HUDEP-2 (cell line): ENCODE measurements around the gene SFMBT2.

Experiments
- DNase-seq, 76 experiments: peaks; one replicate each; lab custom pipeline; 2025; ENCODE audit not compliant: unreplicated experiment in 76 of 76; lab: John Stamatoyannopoulos, UW

SFMBT2 gene

DNA sequence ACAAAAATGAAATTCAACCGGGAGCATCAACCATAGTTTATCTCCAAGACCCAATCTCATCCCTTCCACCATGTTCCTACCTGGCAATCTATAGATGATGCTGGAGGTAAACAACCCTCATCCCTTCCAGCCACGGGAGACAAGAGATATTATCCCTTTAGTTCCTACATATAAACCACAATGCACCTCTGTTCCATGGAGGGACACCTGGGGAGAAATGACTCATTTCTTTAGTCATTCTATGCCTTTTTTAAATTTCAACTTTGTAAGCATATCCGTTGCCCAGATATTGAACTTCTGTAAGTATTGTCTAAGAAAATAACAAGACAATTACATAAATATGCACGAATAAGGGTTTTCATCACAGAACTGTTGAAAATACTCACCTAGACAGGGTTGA lies 15.5 kb upstream of the SFMBT2 start:
- DNase-seq: no peak

DNA sequence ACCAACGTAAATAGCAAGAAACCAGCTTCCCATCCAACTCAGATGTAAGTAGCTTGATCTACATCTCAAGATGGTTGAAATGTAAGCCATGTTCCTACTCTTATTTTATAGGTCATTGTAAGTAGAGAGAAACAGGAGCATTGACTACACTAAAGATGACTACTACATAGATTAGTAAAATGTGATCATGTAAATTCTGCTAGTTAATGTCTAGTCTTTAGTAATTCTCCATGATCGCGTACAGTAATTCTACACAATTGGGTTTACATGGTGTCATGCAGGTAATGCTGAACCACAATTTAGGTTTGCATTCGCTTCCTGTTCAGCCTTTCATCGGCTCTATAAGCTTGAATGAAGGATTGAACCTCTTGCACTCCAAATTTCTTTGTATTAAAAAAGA lies 14.9 kb upstream of the SFMBT2 start:
- no peak for DNase-seq

DNA sequence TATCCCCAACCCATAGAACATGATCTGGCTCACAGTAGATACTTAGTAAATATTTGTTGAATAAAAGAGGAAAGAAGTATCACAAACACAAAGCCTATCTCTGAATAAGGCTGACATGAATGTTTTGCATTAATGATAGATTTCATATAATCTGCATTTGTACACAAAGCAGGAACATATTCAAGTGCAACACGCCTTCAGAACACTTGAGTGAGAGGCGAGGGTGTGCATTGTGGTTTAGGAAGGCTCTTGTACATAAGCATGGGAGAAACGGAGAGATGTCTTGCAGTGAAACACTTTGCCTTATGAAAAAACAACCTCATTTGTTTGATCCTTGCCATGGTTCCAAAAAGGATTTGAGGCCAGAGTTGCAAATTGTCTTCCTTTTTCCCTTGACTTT lies 14.1 kb upstream of the SFMBT2 start:
- no peak for DNase-seq

DNA sequence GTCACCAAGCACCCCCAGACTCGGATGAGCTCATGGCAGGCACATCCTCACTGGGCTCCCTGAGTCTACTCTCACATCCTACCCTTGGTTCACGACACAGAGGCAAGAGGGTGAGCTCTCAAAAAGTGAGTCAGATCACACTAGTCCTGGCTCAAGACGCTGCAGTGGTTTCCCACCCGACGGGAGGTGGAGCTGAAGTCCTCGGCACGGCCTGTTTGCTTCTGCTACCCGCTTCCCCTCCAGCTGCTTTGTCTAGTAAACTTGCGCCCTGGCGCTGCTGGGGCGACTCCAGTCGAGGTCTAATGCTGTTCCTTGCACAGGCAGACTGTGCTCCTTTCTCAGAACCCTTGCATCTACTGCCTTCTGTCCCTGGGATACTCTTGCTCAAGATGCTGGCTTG lies 13.5 kb upstream of the SFMBT2 start:
- no peak for DNase-seq

DNA sequence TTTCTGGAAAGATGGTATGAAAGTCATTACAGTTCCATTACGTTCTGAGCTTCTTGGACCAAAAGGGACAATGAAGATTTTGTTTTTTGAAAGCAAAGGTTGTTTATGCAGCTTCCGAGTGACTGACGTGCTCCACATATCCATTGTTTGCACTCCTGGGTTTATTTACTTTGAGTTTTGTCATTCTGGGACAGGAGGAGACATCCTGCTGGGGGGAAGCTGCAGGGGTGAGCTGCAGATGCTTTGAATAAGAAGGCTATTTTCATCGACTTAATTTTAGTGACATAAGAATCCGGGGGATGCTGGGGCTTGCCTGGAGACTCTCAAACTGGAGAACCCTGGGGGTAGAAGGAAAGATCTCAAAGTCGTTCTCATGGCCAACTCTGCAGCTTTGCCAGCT lies 12.7 kb upstream of the SFMBT2 start:
- no peak for DNase-seq

DNA sequence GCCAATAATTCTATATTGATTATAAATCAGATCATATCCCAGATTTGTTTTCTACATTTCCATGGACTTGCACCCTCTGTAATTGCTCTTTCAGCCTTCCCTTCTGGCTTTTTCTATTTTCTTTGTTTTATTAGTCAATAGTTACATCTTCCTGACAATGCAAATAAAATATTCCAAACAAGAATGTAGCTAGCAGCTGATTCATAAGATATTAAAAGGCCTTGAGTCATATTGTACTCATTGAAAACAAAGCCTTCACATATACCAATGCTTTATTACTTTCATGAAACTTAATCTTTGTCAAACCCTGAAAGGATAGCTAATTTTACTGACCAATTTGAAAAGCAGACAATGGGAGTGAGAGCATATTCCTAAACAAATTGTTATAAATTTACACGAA lies 10.7 kb upstream of the SFMBT2 start:
- no peak for DNase-seq

DNA sequence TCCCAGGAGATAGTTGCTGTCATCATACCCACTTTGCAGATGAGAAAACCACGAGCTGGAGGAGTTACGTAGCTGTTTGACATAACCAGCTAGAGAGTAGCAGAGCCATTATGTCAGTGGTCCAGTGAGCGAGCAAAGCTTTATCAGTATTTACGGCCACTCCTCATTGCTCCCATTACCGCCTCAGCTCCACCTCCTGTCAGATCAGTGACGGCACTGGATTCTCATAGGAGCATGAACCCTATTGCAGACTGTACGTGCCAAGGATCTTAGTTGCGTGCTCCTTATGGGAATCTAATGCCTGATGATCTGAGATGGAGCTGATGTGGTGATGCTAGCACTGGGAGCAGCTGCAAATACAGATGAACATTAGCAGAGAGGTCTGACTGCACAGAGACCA lies 9.2 kb upstream of the SFMBT2 start:
- no peak for DNase-seq

DNA sequence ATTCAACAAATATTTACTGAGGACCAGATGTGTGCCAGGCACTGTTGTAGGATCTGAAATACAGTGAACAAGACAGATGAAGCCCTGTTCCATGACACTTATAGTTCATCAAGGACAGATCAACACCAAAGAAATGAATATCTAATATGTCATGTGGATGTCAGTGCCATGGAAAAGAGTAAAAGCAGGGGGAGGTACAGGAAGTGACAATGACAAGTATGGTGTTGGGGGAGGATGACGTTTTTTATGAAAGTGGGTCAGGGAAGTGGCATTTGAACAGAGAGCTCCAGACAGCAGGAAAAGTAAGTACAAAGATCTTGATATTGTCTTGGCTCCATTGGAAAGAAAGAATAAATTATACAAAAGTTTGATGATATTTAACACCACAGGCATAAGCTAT lies 7.0 kb upstream of the SFMBT2 start:
- no peak for DNase-seq

DNA sequence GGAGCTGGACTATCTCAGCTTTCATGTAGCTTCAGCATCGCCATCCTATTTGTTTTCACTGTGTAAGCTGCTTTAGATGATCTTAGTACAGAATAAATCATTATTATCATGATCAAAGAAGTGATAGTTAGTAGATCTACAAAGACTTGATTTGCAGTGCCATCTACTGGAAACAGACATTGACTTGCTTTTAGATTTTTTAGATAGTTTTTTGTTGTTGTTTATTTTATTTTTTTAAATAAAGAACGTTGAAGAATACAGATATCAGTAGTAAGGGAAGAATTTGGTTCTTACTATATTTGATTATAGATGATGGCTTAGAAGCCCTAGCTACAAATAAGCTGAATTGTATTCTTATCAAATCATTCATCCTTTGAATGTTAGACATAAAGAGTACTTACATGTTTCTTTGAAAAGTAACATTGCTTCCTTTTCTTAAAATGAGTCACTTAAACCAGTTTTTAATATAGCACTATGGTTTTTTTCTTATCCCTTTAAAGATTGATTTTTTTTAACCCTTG lies 6.3 kb upstream of the SFMBT2 start:
- peak in 6 of 76 experiments; percentile 1 to 17 (median 14) for DNase-seq

DNA sequence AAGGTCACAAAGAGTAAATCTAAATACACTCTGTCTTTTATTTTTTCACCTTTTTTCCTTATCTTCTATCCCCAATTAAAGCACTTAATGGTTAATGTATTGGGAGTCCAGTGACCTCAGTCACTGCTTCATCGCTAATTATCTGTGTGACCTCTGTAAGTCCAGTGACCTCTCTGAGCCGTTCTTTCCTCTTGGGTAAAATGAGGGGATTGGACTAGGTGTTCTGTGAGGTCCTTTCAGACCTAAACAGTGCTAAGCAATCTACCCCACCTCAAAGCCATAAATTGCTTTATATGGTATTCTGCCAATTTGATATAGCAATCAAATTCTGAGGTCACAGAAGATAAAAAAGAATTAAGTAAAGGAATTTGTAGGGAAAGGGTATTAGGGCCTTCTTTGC lies 3.9 kb upstream of the SFMBT2 start:
- no peak for DNase-seq

DNA sequence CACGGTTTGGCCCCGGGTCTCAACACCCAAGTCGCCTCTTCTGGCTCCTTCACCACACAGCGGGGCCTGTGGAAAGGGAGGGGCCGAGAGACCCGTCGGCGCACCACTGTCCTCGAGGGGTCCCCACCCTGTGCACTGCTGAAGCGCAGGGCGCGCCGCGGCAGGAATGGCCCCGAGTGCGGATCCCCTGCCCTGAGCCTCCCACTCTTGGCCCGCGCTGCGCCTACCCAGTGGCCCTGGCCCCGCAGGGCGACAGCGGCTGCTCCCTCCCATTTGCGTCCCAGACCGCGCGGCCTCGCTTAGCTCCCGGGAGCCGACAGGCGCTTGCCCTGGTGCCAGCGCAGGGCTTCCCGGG lies 2.1 kb upstream of the SFMBT2 start:
- DNase-seq: no peak

DNA sequence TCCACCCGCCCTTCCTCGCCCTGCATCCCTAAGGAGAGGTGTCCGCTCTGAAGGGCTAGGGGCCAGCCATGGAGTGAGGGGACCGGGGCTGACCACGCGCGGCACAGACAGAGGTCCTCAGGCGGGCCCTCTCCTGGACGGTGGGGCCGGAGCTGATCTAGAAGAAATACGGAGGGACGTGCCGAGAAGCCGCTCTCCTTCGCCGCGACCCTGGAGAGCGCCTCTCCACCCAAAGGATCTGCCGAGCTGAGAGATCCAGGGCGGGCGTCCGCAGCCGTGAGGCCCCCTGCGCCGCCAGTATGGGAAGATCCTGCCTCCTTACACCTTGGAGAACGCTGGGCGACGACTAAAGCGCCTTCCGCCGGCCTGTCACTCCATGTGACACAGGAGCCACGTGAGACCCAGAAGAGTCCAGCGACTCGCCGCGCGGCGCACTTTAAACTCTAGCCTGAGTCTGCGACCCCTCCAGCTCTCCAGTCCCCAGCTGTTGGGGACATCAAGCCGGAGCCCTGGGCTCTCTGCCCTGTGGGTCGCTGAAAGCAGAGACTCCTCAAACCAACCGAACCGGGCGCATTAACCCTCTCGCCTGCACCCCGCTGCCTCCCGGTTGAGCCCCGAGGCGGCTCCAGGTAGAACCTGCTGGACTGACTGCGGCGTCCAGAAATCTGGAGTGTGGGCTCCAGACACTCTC lies 1.5 kb upstream of the SFMBT2 start:
- DNase-seq: peak in 8 of 76 experiments; percentile 2 to 41 (median 12)

DNA sequence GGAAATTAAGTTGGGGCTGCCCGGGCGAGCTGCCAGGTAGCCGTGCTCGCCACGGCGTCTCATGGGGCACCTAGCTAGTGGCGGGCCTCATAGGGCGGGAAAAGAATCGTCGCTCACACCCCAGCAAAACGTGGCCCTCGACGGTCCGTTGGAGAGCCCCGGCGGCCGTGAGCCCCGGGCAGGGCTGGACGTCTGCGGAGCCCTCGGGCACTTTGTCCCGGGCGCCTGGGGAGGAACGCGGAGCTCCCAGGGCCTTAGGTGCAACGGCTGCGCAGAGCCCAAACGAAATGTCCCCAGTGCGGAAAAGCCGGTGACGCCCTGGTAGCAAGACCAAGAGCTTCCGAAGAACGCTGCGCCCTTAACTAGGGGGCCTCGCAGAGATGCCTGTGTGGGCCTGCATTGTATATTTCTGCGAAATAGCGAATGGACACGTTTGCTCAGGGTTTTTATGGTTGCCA lies 866 bp upstream of the SFMBT2 start:
- DNase-seq: peak in 8 of 76 experiments; percentile 5 to 36 (median 19)

DNA sequence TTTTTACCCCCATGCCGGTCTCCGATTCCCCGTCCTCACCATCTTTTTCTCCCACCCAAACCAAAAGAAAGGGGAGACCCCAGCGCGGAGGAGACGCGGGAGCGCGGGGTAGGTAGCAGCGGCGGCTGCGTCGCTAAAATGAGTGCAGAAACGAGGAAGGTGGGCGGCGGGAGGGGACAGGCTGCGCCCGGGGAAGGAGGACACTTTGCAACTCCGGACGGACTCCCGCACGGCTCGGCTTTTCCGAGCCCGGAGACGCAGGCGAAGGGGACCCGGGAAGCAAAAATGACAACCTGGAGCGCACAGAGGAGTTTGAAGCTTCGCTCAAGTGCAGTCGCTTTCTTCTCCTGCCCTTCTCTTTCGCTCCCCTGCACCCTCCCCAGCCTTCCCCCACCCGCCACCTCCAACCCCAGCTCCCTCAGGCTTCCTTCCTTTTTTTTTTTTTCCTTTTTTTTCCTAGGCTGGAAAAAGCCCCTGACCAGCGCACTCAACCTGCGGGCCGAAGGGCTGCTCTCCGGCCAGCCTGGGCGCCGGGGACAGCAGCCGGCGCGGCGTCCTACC lies 453 bp downstream of the SFMBT2 start:
- DNase-seq: no peak

DNA sequence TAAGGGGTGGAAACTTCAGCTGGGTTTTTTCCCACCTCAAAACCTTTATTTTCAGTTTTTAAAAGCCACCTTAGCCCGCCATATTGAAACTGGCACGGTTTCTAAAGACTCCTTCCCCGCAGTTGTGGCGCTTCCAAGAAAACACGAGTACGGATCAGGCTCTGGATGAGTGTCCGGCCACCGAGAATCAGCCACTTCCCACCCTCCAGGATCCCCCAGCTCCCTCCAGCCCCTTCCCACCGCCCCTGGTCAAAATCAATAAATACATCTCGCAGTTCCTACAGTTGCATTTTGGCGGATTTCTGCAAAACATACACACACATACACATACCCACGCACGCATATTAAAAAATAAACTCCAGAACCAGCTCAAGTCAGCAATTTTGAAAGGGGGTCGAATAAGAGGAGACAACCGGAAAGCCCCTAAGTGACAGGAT lies 1.1 kb downstream of the SFMBT2 start:
- DNase-seq: no peak

DNA sequence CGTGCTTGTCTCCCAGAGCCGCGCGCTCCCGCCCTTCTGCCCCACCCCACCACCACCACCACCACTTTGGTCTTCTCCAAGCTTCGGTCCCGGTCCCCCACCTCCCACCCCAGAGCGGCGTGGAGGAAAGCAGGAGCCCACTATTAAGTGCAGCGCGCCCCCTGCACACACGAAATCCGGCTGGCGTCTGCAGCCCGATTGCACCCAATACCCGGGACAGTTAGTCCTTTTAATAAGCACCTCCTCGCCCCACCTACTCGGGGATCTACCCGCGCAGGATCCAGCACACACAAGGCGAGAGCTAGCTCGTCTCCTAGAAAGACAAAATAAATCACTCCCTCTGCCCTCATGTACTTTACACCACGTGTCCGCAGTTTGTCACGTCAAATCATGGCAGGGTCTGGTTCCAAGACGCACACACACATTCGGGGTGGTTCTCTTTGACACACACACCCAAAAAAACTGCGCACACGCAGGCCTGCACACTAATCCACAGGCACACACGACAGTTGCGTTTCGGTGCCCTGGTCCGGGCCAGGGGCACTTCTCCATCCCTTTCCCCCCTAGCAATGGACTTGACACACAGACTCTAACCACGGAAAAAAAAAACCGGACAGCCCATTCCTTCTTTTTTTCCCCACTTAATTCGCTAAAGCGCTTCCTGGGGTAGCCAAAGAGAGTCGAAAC lies 1.6 kb downstream of the SFMBT2 start:
- peak in 8 of 76 experiments; percentile 3 to 41 (median 16) for DNase-seq

DNA sequence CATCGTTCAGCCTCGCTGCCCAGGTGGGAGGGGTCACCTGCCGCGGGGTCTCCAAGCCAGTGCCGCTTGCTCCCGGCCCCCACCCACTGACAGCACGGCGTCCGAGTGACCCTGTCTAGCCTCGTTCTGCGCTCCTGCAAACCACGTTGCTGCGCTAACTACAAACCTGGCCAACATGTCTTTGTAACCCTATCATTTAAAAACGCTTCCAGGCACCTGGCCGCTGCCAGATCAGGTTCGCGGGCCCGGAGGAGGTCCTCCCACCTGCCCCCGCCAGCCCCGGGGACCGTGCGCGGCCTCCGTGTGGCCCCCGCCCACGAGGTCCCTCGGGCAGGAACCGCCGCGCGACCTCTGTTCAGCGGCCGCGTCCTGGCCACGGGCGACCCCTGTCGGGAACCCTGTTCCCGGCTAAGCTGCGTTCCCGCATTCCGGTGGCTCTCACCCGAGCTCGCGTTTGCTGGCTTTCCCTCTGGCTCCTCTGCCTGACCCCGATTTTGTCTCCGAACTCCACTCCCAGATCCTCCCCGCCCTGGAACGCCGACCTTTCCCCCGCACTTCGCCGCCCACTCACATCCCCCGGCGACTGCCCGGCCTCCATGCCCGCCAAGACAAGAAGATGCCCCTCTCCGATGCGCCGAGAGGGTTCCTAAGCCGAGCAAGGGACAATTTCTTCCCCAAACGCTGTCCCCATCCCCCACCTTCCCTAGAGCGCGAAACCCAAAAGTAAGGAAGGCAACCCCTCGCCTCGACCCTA lies 2.4 kb downstream of the SFMBT2 start:
- peak in 14 of 76 experiments; percentile 4 to 35 (median 22) for DNase-seq

DNA sequence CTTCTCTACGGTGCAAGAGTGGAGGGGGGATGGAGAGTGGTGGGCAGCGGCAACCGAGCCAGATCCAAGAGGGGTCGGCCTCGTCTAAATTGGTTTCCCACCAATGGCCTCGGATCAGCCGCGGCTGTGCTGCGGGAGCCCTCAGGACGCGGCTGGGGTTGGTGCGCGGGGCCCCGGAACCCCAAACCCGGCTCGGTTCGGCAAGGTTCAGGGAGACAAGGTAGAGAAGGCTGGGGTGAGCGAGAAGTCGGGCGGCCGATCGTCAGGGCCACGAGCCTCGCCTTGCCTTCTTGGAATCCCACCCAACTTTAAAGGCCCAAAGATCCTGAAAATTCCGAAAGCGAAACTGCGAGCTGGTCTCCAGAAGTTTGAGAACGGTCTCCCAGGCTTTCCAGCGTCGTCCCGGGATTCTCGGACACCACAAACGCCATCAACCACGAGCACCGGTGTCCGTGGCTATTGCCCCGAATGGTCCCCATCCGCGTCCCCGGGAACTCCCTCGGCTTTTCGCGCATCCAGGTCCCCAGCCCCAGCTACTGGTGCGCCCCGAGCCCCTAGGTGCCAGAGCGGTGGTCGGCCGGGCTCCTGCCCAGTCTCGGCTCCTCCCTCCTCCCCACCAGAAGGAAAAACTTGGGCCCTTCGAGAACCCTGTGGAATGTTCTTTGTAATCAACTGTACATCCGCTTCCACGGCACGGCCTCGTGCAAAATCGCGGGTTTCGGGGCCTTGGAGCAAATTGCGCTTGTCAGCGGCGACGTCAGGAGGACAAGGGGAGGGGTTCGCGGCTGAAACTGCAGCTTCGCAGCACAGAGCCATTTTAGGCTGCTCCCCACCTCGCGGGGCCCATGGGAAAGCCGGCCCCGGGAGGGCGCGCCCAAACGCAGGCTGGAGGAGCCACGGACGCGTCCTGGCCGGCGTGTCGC lies 3.2 kb downstream of the SFMBT2 start:
- peak in 3 of 76 experiments; percentile 3 to 17 (median 16) for DNase-seq

DNA sequence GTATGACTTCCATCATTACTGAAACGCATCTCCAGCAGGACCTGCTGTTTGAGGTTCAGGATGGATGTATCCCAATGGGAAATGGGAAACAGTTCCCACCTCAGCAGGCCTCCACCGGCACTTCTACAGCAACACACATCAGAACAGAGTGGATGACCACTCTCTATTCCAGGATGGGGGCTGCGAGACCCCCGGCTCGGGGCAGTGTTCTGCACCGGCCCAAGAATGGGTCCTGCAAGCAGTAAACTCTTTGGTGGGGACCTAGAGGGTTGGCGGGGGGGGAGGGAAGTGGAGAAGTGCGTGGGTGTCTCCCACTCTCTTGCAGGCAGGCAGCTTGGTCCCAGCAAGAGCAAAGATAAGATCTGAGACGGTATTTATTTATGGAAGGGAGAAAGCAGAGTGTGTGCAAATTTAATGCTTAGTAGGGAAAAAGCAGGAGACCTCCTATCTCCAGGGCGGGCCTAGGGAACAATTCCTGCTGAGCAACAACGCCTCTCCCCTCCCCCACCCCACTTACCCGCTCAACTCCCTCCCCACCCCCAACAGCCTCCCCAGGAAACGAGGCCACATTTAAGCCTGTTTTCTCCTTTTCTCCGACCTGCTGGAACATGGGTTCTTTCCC lies 4.0 kb downstream of the SFMBT2 start:
- no peak for DNase-seq

DNA sequence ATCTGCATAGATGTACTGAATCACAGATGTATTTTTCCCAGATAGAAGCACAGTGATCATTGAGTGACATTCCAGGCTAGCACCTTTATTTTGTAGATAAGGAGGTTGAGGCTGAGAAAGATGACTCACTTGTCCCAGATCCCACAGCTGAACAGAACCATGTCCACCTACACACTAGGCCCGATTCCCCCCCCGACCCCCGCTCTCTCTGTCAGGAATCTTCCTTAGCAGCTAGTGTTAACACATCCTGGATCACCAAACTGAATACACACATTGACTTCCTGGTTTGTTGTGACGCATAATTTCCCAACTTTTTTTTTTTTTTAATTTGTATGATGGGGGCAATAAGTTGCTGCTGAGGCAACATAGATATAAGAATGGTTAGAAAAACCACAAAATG lies 5.2 kb downstream of the SFMBT2 start:
- DNase-seq: no peak
